Measurements from ENCODE around the gene GMDS.

DNA sequence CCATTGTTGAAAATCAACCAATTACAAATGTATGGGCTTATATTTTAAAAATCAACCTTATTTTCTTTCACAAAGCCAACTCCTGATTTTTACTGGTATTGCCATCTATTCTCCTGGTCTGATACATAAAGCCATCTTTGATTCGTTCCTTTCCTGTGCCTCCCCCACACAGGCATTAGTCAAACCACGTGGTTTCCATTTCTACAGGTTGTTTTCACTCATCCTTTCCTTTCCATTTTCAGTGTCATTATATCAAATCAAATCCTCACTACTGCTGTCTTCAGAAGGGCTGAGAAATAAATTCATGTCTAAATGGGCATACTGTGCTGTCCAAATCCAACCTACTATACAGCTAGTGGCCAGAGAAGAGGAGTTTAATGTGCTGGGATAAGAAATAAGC lies 354.4 kb downstream of the GMDS start:
- TF ChIP-seq, protein P1, sequence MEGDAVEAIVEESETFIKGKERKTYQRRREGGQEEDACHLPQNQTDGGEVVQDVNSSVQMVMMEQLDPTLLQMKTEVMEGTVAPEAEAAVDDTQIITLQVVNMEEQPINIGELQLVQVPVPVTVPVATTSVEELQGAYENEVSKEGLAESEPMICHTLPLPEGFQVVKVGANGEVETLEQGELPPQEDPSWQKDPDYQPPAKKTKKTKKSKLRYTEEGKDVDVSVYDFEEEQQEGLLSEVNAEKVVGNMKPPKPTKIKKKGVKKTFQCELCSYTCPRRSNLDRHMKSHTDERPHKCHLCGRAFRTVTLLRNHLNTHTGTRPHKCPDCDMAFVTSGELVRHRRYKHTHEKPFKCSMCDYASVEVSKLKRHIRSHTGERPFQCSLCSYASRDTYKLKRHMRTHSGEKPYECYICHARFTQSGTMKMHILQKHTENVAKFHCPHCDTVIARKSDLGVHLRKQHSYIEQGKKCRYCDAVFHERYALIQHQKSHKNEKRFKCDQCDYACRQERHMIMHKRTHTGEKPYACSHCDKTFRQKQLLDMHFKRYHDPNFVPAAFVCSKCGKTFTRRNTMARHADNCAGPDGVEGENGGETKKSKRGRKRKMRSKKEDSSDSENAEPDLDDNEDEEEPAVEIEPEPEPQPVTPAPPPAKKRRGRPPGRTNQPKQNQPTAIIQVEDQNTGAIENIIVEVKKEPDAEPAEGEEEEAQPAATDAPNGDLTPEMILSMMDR (IDR thresholded peaks at IDR 0.05; ENCODE audit: borderline replicate concordance, extremely low read depth, low read length, poor library complexity, severe bottlenecking) = no peak
- TF ChIP-seq EZH2 (IDR thresholded peaks at IDR 0.05; ENCODE audit: borderline replicate concordance, low read depth, low read length, severe bottlenecking) = no peak

Measured in DND-41 (cell line).